Measurements from ENCODE around the gene DPEP1. TPM values are rescaled to one million over a fixed set of nuclear protein-coding genes. Genes with fewer than 3 reads are reported as not detected.

The DPEP1 gene
- total RNA-seq, 1 experiment from 2014 or later: 1.1 TPM

DNA sequence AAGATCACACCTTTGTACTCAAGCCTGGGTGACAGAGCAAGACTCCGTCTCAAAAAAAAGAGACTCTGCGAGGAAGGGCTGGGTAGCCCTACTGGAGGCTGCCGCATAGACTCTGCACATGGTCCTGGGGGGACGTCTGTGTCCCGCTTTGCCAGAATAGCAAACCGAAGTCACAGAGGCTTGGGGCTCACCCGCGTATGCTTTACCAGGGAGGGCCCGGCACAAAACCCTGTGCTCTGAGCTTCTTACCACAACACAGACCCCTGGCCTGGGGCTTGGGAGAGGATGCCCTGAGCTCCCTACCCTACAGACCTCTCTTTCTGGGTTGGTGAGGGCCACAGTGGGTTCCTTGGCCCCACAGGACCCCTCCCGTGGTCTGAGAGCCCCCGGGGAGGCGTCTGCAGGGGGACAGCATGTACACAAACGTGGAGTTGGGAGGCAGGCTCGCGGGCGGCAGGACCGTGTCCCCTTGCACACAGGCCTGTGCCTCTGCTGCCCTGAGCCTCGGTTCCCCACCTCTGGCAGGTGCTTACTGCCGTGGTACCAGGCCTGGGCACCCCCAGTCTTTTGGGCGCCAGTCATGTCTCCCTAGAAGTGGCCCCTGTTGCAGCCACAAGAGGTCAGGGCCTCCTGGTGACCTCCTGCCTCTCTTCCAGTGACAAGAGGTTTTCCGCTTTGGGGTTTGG, 24.1 kb upstream of the DPEP1 start:
- peaks cover 7% of the 10 kb centered on the region; the same call in 1 of the 2 replicates for H3K79me2 ChIP-seq (ENCODE audit: insufficient read depth, low read length)
- BruUV-seq (replicated peaks): no TSS peak
- H3K9me3 ChIP-seq (ENCODE audit: control insufficient read depth in 1 of 2, insufficient read depth in 1 of 2, low read depth in 1 of 2, low read length in 2 of 2): no peaks in the 10 kb centered on the region; a peak in 1 of 4 replicates
- no peak overlapping the region for H3K4me3 ChIP-seq (replicated peaks in 1 of 2; ENCODE audit: low read depth in 1 of 2, low read length in 2 of 2)
- TF ChIP-seq CTCF (IDR thresholded peaks at IDR 0.05 in 2 of 3, conservative IDR thresholded peaks at IDR 0.05 in 1 of 3; ENCODE audit: borderline replicate concordance in 1 of 3, insufficient read depth in 1 of 3, low read depth in 2 of 3, low read length in 2 of 3) (no peak), EGR1 (IDR thresholded peaks at IDR 0.05; ENCODE audit: low read depth) (no peak), MAX (IDR thresholded peaks at IDR 0.05) (no peak), SRF (IDR thresholded peaks at IDR 0.05; ENCODE audit: low read depth) (no peak), SIN3A (IDR thresholded peaks at IDR 0.05; ENCODE audit: low read depth) (no peak), ELF1 (IDR thresholded peaks at IDR 0.05; ENCODE audit: borderline replicate concordance, low read depth) (no peak), SP1 (IDR thresholded peaks at IDR 0.05; ENCODE audit: low read depth) (no peak), POLR2AphosphoS5 (IDR thresholded peaks at IDR 0.05; ENCODE audit: low read depth, low read length) (no peak), ATF3 (IDR thresholded peaks at IDR 0.05) (no peak), ZFX (IDR thresholded peaks at IDR 0.05) (no peak), POLR2A (IDR thresholded peaks at IDR 0.05; ENCODE audit: borderline replicate concordance, extremely low read depth, insufficient read depth, insufficient read length) (no peak), ZNF274 (IDR thresholded peaks at IDR 0.05; ENCODE audit: low read depth, low read length) (no peak), TCF7L2 (IDR thresholded peaks at IDR 0.05; ENCODE audit: borderline replicate concordance, extremely low read depth, insufficient read depth, insufficient read length) (no peak), RAD21 (IDR thresholded peaks at IDR 0.05; ENCODE audit: low read depth) (no peak), FOSL1 (IDR thresholded peaks at IDR 0.05; ENCODE audit: low read depth) (no peak), EZH2 (IDR thresholded peaks at IDR 0.05) (no peak)
- TF ChIP-seq, protein P1, sequence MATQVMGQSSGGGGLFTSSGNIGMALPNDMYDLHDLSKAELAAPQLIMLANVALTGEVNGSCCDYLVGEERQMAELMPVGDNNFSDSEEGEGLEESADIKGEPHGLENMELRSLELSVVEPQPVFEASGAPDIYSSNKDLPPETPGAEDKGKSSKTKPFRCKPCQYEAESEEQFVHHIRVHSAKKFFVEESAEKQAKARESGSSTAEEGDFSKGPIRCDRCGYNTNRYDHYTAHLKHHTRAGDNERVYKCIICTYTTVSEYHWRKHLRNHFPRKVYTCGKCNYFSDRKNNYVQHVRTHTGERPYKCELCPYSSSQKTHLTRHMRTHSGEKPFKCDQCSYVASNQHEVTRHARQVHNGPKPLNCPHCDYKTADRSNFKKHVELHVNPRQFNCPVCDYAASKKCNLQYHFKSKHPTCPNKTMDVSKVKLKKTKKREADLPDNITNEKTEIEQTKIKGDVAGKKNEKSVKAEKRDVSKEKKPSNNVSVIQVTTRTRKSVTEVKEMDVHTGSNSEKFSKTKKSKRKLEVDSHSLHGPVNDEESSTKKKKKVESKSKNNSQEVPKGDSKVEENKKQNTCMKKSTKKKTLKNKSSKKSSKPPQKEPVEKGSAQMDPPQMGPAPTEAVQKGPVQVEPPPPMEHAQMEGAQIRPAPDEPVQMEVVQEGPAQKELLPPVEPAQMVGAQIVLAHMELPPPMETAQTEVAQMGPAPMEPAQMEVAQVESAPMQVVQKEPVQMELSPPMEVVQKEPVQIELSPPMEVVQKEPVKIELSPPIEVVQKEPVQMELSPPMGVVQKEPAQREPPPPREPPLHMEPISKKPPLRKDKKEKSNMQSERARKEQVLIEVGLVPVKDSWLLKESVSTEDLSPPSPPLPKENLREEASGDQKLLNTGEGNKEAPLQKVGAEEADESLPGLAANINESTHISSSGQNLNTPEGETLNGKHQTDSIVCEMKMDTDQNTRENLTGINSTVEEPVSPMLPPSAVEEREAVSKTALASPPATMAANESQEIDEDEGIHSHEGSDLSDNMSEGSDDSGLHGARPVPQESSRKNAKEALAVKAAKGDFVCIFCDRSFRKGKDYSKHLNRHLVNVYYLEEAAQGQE (IDR thresholded peaks at IDR 0.05; ENCODE audit: low read depth): no peak
- H3K27ac ChIP-seq (ENCODE audit: low read depth, low read length): no peak overlapping the region; the same call in 1 of the 2 replicates
- ChIA-PET RAD21 (ENCODE audit: low non-redundant PET in 1 of 2, low total read pairs in 2 of 2, uncharacterized antibody in 2 of 2, unreplicated experiment in 2 of 2) (no interaction called here), CTCF (interaction anchor here (0.8 to 1.2 kb wide), 3 partner anchors 10 to 24 kb away, joined by 3 read pairs; no protein-coding TSS in a partner anchor), POLR2A (no interaction called here)
- no peak overlapping the region for H2AFZ ChIP-seq (ENCODE audit: low read depth, low read length, poor library complexity, severe bottlenecking)
- H4K20me1 ChIP-seq (ENCODE audit: insufficient read depth): no peaks in the 10 kb centered on the region; the same call in 1 of the 2 replicates
- H3K9ac ChIP-seq (ENCODE audit: low read length): no peak overlapping the region
- DNase-seq (ENCODE audit: low read depth, low spot score): no peak
- H3K27me3 ChIP-seq (ENCODE audit: insufficient read depth, low read length): no peaks in the 10 kb centered on the region
- H3K36me3 ChIP-seq (ENCODE audit: control insufficient read depth in 1 of 2, insufficient read depth in 2 of 2, low read length in 2 of 2): peaks cover 15 to 40% of the 10 kb centered on the region in 2 experiments
- intact Hi-C loops (cut with micrococcal nuclease): no loop called here
- no peak for ATAC-seq
- no peaks in the 10 kb centered on the region for H3K9me2 ChIP-seq (ENCODE audit: insufficient read depth)
- H3K4me1 ChIP-seq (ENCODE audit: control insufficient read depth in 1 of 2, insufficient read depth in 2 of 2, low read length in 2 of 2): peaks cover 4 to 14% of the 10 kb centered on the region in 2 experiments; a peak in 3 of 4 replicates
- H3K4me2 ChIP-seq (ENCODE audit: low read length): no peak overlapping the region
